ENCODE data around the gene ATPAF1.

GRCh38 chr1:46717654-46718053 is 49.5 kb upstream of the ATPAF1 start:
- no peak for TF ChIP-seq CTCF (IDR thresholded peaks at IDR 0.05)
- TF ChIP-seq POLR2A (IDR thresholded peaks at IDR 0.05), result no peak
- TF ChIP-seq POLR2AphosphoS5 (IDR thresholded peaks at IDR 0.05), result no peak
- no peak for TF ChIP-seq EP300 (IDR thresholded peaks at IDR 0.05; ENCODE audit: low read depth)

Data from transverse colon (tissue), 4 donors.